ENCODE results near the gene TLCD5. TPM values are rescaled to one million over a fixed set of nuclear protein-coding genes. Genes with fewer than 3 reads are reported as not detected.

Gene TLCD5
- total RNA-seq, 1 experiment from 2014 or later = 6.0 TPM

DNA sequence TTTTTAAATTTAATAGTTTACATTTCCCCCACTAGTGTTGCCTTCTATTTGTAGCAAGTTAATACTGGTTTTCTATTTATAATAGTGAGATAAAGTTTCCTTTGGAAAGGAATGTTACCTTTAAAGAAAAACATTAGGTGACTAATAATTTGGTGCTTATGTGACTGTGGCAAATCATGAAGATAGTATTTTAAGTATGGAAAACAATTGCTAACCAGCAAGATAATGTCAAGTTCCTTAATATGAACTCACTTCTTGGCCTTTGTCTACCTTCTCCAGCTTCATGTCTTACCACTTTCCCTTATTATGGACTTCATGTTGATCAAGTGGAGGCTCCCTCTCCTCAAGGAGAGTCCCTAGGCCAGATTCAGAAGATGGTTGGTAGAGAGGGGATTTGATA lies 38.3 kb downstream of the TLCD5 start:
- H3K4me2 ChIP-seq = no peak overlapping the region
- peaks cover 15% of the 10 kb centered on the region; the same call in 1 of the 2 replicates for H4K20me1 ChIP-seq (ENCODE audit: insufficient read depth)

DNA sequence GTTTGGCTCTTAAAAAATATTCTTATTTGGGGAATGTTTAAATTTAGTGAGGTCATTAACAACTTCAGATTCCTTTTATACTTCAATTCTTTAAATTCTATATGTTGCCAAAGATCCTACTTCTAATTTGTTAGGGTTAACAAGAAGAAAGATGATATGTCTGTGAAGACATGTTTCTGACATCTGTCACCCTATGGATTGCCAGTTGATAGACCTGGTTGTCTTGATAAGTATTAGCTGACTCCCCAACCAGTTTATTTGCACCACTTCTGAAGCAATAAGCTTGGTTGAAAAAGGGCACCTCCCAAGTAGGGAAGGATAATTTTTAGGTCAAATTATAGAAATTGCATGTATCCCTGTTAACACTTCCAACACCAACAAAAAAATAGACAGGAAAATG lies 40.4 kb downstream of the TLCD5 start:
- Histone ChIP-seq H3K9me2 (ENCODE audit: insufficient read depth) (no peaks in the 10 kb centered on the region), H2AFZ (no peak overlapping the region), H3K79me2 (ENCODE audit: low read depth) (peaks cover 64% of the 10 kb centered on the region), H3K4me3 (no peak overlapping the region), H3K27me3 (ENCODE audit: insufficient read depth, low read depth) (no peaks in the 10 kb centered on the region), H3K27ac (no peak overlapping the region), H3K4me1 (replicated peaks; ENCODE audit: insufficient read depth) (no peaks in the 10 kb centered on the region), H4K20me1 (ENCODE audit: insufficient read depth) (peaks cover 21% of the 10 kb centered on the region; the same call in 1 of the 2 replicates), H3K9me3 (ENCODE audit: insufficient read depth, low read depth) (no peaks in the 10 kb centered on the region), H3K4me2 (no peak overlapping the region), H3K36me3 (ENCODE audit: low read depth) (no peaks in the 10 kb centered on the region), H3F3A (ENCODE audit: insufficient read depth, low read depth) (no peaks in the 10 kb centered on the region)
- ChIA-PET CTCF (interaction anchor here (0.5 kb wide), 1 partner anchor 118 kb away, joined by 7 read pairs; no protein-coding TSS in a partner anchor), POLR2A (ENCODE audit: unreplicated experiment) (no interaction called here)
- DNase-seq = no peak
- TF ChIP-seq EZH2 (IDR thresholded peaks at IDR 0.05; ENCODE audit: low read depth) = no peak
- TF ChIP-seq, protein P1, sequence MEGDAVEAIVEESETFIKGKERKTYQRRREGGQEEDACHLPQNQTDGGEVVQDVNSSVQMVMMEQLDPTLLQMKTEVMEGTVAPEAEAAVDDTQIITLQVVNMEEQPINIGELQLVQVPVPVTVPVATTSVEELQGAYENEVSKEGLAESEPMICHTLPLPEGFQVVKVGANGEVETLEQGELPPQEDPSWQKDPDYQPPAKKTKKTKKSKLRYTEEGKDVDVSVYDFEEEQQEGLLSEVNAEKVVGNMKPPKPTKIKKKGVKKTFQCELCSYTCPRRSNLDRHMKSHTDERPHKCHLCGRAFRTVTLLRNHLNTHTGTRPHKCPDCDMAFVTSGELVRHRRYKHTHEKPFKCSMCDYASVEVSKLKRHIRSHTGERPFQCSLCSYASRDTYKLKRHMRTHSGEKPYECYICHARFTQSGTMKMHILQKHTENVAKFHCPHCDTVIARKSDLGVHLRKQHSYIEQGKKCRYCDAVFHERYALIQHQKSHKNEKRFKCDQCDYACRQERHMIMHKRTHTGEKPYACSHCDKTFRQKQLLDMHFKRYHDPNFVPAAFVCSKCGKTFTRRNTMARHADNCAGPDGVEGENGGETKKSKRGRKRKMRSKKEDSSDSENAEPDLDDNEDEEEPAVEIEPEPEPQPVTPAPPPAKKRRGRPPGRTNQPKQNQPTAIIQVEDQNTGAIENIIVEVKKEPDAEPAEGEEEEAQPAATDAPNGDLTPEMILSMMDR (conservative IDR thresholded peaks at IDR 0.05) = no peak
- intact Hi-C loops (cut with micrococcal nuclease; ENCODE audit: unreplicated experiment) = no loop called here
- no TSS peak for BruUV-seq (replicated peaks)

More for the DNA sequence above, 38.3 kb downstream of the TLCD5 start:
- TF ChIP-seq EZH2 (IDR thresholded peaks at IDR 0.05; ENCODE audit: low read depth) = no peak
- TF ChIP-seq, protein P1 (conservative IDR thresholded peaks at IDR 0.05) = no peak
- no peak for DNase-seq
- Histone ChIP-seq H3K27me3 (ENCODE audit: insufficient read depth, low read depth) (no peaks in the 10 kb centered on the region), H3K9me3 (ENCODE audit: insufficient read depth, low read depth) (no peaks in the 10 kb centered on the region), H3K9me2 (ENCODE audit: insufficient read depth) (no peaks in the 10 kb centered on the region), H2AFZ (no peak overlapping the region), H3K4me3 (no peak overlapping the region), H3K79me2 (ENCODE audit: low read depth) (peaks cover 76% of the 10 kb centered on the region), H3F3A (ENCODE audit: insufficient read depth, low read depth) (no peaks in the 10 kb centered on the region), H3K27ac (no peak overlapping the region), H3K36me3 (ENCODE audit: low read depth) (no peaks in the 10 kb centered on the region), H3K4me1 (replicated peaks; ENCODE audit: insufficient read depth) (no peaks in the 10 kb centered on the region)
- POLR2A ChIA-PET (ENCODE audit: unreplicated experiment) = no interaction called here
- CTCF ChIA-PET = no interaction called here
- no TSS peak for BruUV-seq (replicated peaks)
- intact Hi-C loops (cut with micrococcal nuclease; ENCODE audit: unreplicated experiment) = no loop called here

- no peak overlapping the region for H3K4me2 ChIP-seq
- no peaks in the 10 kb centered on the region for H3K9me3 ChIP-seq (ENCODE audit: insufficient read depth, low read depth)
- no peaks in the 10 kb centered on the region for H3K36me3 ChIP-seq (ENCODE audit: low read depth)
- H2AFZ ChIP-seq = no peak overlapping the region
- H3K4me3 ChIP-seq = no peak overlapping the region
- no TSS peak for BruUV-seq (replicated peaks)
- POLR2A ChIA-PET (ENCODE audit: unreplicated experiment) = interaction anchor here (0.5 to 0.6 kb wide), 2 partner anchors 18 to 32 kb away, joined by 3 to 4 read pairs; no protein-coding TSS in a partner anchor
- intact Hi-C loops (cut with micrococcal nuclease; ENCODE audit: unreplicated experiment) = no loop called here
- no peaks in the 10 kb centered on the region for H3K9me2 ChIP-seq (ENCODE audit: insufficient read depth)
- no peak for DNase-seq
- no peaks in the 10 kb centered on the region for H3K27me3 ChIP-seq (ENCODE audit: insufficient read depth, low read depth)
- no peaks in the 10 kb centered on the region; the same call in 1 of the 2 replicates for H3F3A ChIP-seq (ENCODE audit: insufficient read depth, low read depth)
- CTCF ChIA-PET = no interaction called here
- H4K20me1 ChIP-seq (ENCODE audit: insufficient read depth) = peaks cover 5% of the 10 kb centered on the region; the same call in 1 of the 2 replicates
- no peaks in the 10 kb centered on the region for H3K4me1 ChIP-seq (replicated peaks; ENCODE audit: insufficient read depth)
- H3K27ac ChIP-seq = no peak overlapping the region
- peaks cover 81% of the 10 kb centered on the region for H3K79me2 ChIP-seq (ENCODE audit: low read depth)
- no peak for TF ChIP-seq EZH2 (IDR thresholded peaks at IDR 0.05; ENCODE audit: low read depth)
- TF ChIP-seq, protein P1 (conservative IDR thresholded peaks at IDR 0.05) = no peak
Measured at GRCh38 chr11:120372296-120372695, 47.2 kb downstream of the TLCD5 start.
